ENCODE data around the gene SIDT1.

GRCh38 chr3:113552851-113553250, 20.5 kb downstream of the SIDT1 start:
- TF ChIP-seq POLR2A (IDR thresholded peaks at IDR 0.05) = no peak
- TF ChIP-seq CTCF (IDR thresholded peaks at IDR 0.05) = peak in 1 of 4 donors; percentile 5

All from right lobe of liver (tissue), 4 donors.